Activated CD8-positive, alpha-beta memory T cell treated with anti-CD3 and anti-CD28 coated beads, Interleukin-2, amount 10 ng/mL, durations not matched to agents 7 days and 5 days (primary cell): ENCODE data around the gene PRKACG. TPM values are rescaled to one million over a fixed set of nuclear protein-coding genes. Genes with fewer than 3 reads are reported as not detected.
A peak's percentile ranks its signal among the peaks of the same experiment; 100 is the strongest.

Source experiments
- ATAC-seq: fragments of 150-1000 bp; cut with Tn5 transposase; one replicate; pipeline ENCODE4 v1.10.0; 2021; ENCODE audit warnings: moderate library complexity
- CTCF ChIA-PET: fragments of 350-600 bp; sonication (Branson Sonifier 250); formaldehyde crosslinking; loops from one replicate; lab custom pipeline; 2021; ENCODE audit warnings: antibody characterized with exemption; lab: Charles Lee
- DNase-seq: peaks from one replicate; pipeline ENCODE4 v3.0.0-alpha.2; 2020
- H3K27ac Mint-ChIP-seq: one replicate; pipeline ENCODE4 v1.8.0; 2021; ENCODE audit warnings: mild to moderate bottlenecking, mixed read lengths
- H3K27me3 Mint-ChIP-seq: one replicate; pipeline ENCODE4 v1.8.0; 2021; ENCODE audit warnings: mixed read lengths
- H3K36me3 Mint-ChIP-seq: one replicate; pipeline ENCODE4 v1.8.0; 2021; ENCODE audit warnings: mild to moderate bottlenecking, mixed read lengths
- H3K4me1 Mint-ChIP-seq: one replicate; pipeline ENCODE4 v1.8.0; 2021; ENCODE audit warnings: mixed read lengths
- H3K4me3 Mint-ChIP-seq: one replicate; pipeline ENCODE4 v1.8.0; 2021; ENCODE audit warnings: mild to moderate bottlenecking, moderate library complexity, mixed read lengths
- H3K9me3 Mint-ChIP-seq: one replicate; pipeline ENCODE4 v1.8.0; 2022; ENCODE audit warnings: low read depth, mixed read lengths
- total RNA-seq, 2 experiments: library from RNA; stranded (reverse); gene quantifications; one replicate each; pipeline ENCODE4 v1.2.3, GENCODE V29; 2021

Gene PRKACG
- total RNA-seq, 2 experiments from 2014 or later = not detected

- Mint-ChIP-seq H3K9me3 (no peaks in the 10 kb centered on the region), H3K4me3 (no peak overlapping the region), H3K36me3 (no peaks in the 10 kb centered on the region), H3K27ac (no peak overlapping the region), H3K27me3 (no peaks in the 10 kb centered on the region), H3K4me1 (peaks cover 32% of the 10 kb centered on the region)
- CTCF ChIA-PET = interaction anchor here (0.6 kb wide), 1 partner anchor 152 kb away, joined by 3 read pairs; no protein-coding TSS in a partner anchor
- ATAC-seq (no peak), DNase-seq (no peak)
These were observed 26.7 kb upstream of the PRKACG start for GRCh38 chr9:69040646-69041045.

- H3K4me3 Mint-ChIP-seq = peak overlapping the region; percentile 88
- peak overlapping the region; percentile 86 for H3K27ac Mint-ChIP-seq
- CTCF ChIA-PET = interaction anchor here (0.8 to 4.8 kb wide), 9 partner anchors 8 to 257 kb away, joined by 3 to 36 read pairs (median 18); a partner anchor contains a TSS
- peaks cover 16% of the 10 kb centered on the region for H3K4me1 Mint-ChIP-seq
- H3K27me3 Mint-ChIP-seq = no peaks in the 10 kb centered on the region
- H3K9me3 Mint-ChIP-seq = no peaks in the 10 kb centered on the region
- H3K36me3 Mint-ChIP-seq = no peaks in the 10 kb centered on the region
- no peak for DNase-seq
- no peak for ATAC-seq
These were observed 22.9 kb upstream of the PRKACG start for GRCh38 chr9:69036799-69037198.

- Mint-ChIP-seq H3K36me3 (no peaks in the 10 kb centered on the region), H3K4me1 (peaks cover 16% of the 10 kb centered on the region), H3K27me3 (no peaks in the 10 kb centered on the region), H3K27ac (peak overlapping the region; percentile 86), H3K9me3 (no peaks in the 10 kb centered on the region), H3K4me3 (peak overlapping the region; percentile 88)
- ATAC-seq = peak; percentile 24
- CTCF ChIA-PET = interaction anchor here (0.6 to 4.8 kb wide), 22 partner anchors 8 to 256 kb away, joined by 3 to 36 read pairs (median 6); a partner anchor contains a TSS
- no peak for DNase-seq
These were observed 22.4 kb upstream of the PRKACG start for GRCh38 chr9:69036309-69036708.

- peak; percentile 93 for ATAC-seq
- H3K27ac Mint-ChIP-seq = peak within 1 kb of the TSS; percentile 86
- peak within 1 kb of the TSS; percentile 88 for H3K4me3 Mint-ChIP-seq
These were observed 21.8 kb upstream of the PRKACG start, which contains the start of gene FXN for GRCh38 chr9:69035438-69036308. Gene FXN (plus strand): TSS chr9:69035752. CDS start chr9:69035783, 31 bp downstream.

GRCh38 chr9:69034071-69034470 lies 20.2 kb upstream of the PRKACG start:
- Mint-ChIP-seq H3K9me3 (peaks cover 3% of the 10 kb centered on the region), H3K27ac (no peak overlapping the region), H3K36me3 (peaks cover 9% of the 10 kb centered on the region), H3K27me3 (no peaks in the 10 kb centered on the region), H3K4me3 (no peak overlapping the region), H3K4me1 (peaks cover 34% of the 10 kb centered on the region)
- no peak for DNase-seq
- CTCF ChIA-PET = interaction anchor here (2.3 to 4.8 kb wide), 5 partner anchors 13 to 158 kb away, joined by 10 to 36 read pairs (median 23); no protein-coding TSS in a partner anchor
- ATAC-seq = no peak

More at GRCh38 chr9:69035438-69036308, 21.8 kb upstream of the PRKACG start, which contains the start of gene FXN:
- peaks cover 21% of the 10 kb centered on the region for H3K4me1 Mint-ChIP-seq
- CTCF ChIA-PET = interaction anchor here (0.6 to 4.8 kb wide), 30 partner anchors 9 to 255 kb away, joined by 3 to 36 read pairs (median 5); a partner anchor contains a TSS
- DNase-seq = peak; percentile 86
- H3K9me3 Mint-ChIP-seq = no peaks in the 10 kb centered on the region
- no peaks in the 10 kb centered on the region for H3K36me3 Mint-ChIP-seq
- H3K27me3 Mint-ChIP-seq = no peaks in the 10 kb centered on the region

GRCh38 chr9:69030851-69031645 lies 17.1 kb upstream of the PRKACG start:
- H3K27ac Mint-ChIP-seq = no peak overlapping the region
- H3K9me3 Mint-ChIP-seq = peaks cover 3% of the 10 kb centered on the region
- ATAC-seq (no peak), DNase-seq (no peak)
- no peaks in the 10 kb centered on the region for H3K27me3 Mint-ChIP-seq
- H3K4me3 Mint-ChIP-seq = no peak overlapping the region
- peaks cover 44% of the 10 kb centered on the region for H3K4me1 Mint-ChIP-seq
- H3K36me3 Mint-ChIP-seq = peaks cover 9% of the 10 kb centered on the region
- CTCF ChIA-PET = interaction anchor here (0.6 to 2.1 kb wide), 3 partner anchors 11 to 1571 kb away, joined by 3 to 8 read pairs (median 3); no protein-coding TSS in a partner anchor

GRCh38 chr9:69029535-69029934 lies 15.6 kb upstream of the PRKACG start:
- CTCF ChIA-PET = interaction anchor here (0.9 to 1.6 kb wide), 5 partner anchors 10 to 50 kb away, joined by 3 to 10 read pairs (median 3); no protein-coding TSS in a partner anchor
- Mint-ChIP-seq H3K27me3 (no peaks in the 10 kb centered on the region), H3K9me3 (peaks cover 3% of the 10 kb centered on the region), H3K36me3 (peaks cover 9% of the 10 kb centered on the region), H3K4me3 (no peak overlapping the region), H3K27ac (peak overlapping the region; percentile 24), H3K4me1 (peaks cover 41% of the 10 kb centered on the region)
- ATAC-seq (no peak), DNase-seq (no peak)

GRCh38 chr9:69028754-69029153 lies 14.8 kb upstream of the PRKACG start:
- Mint-ChIP-seq H3K4me1 (peaks cover 46% of the 10 kb centered on the region), H3K27me3 (no peaks in the 10 kb centered on the region), H3K36me3 (peaks cover 9% of the 10 kb centered on the region), H3K9me3 (peaks cover 3% of the 10 kb centered on the region), H3K27ac (peak overlapping the region; percentile 75), H3K4me3 (no peak overlapping the region)
- ATAC-seq (peak; percentile 54), DNase-seq (peak; percentile 74)
- CTCF ChIA-PET = interaction anchor here (1.0 to 1.6 kb wide), 8 partner anchors 9 to 82 kb away, joined by 3 to 10 read pairs (median 4); no protein-coding TSS in a partner anchor

GRCh38 chr9:69027355-69028097 lies 13.6 kb upstream of the PRKACG start:
- Mint-ChIP-seq H3K27ac (peak overlapping the region; percentile 44), H3K4me1 (peaks cover 51% of the 10 kb centered on the region), H3K27me3 (peaks cover 5% of the 10 kb centered on the region), H3K9me3 (peaks cover 3% of the 10 kb centered on the region), H3K36me3 (peaks cover 9% of the 10 kb centered on the region), H3K4me3 (no peak overlapping the region)
- CTCF ChIA-PET = interaction anchor here (1.0 to 1.6 kb wide), 8 partner anchors 8 to 169 kb away, joined by 3 to 10 read pairs (median 5); partner anchors contain the start of gene FXN
- ATAC-seq (peak; percentile 82), DNase-seq (peak; percentile 62)

GRCh38 chr9:69023650-69024049 lies 9.7 kb upstream of the PRKACG start:
- peaks cover 58% of the 10 kb centered on the region for H3K4me1 Mint-ChIP-seq
- ATAC-seq = no peak
- H3K27ac Mint-ChIP-seq = no peak overlapping the region

GRCh38 chr9:69020301-69021145 lies 6.6 kb upstream of the PRKACG start:
- H3K4me3 Mint-ChIP-seq = no peak overlapping the region
- ATAC-seq (no peak), DNase-seq (no peak)
- H3K36me3 Mint-ChIP-seq = no peaks in the 10 kb centered on the region
- H3K27ac Mint-ChIP-seq = peak overlapping the region; percentile 84
- H3K27me3 Mint-ChIP-seq = peaks cover 26% of the 10 kb centered on the region
- no peaks in the 10 kb centered on the region for H3K9me3 Mint-ChIP-seq
- CTCF ChIA-PET = interaction anchor here (0.8 to 2.8 kb wide), 7 partner anchors 8 to 173 kb away, joined by 3 to 23 read pairs (median 8); partner anchors contain the start of gene FXN
- peaks cover 41% of the 10 kb centered on the region for H3K4me1 Mint-ChIP-seq

More at GRCh38 chr9:69023650-69024049, 9.7 kb upstream of the PRKACG start:
- no peak for DNase-seq
- H3K4me3 Mint-ChIP-seq = no peak overlapping the region
- H3K36me3 Mint-ChIP-seq = no peaks in the 10 kb centered on the region
- H3K27me3 Mint-ChIP-seq = peaks cover 8% of the 10 kb centered on the region
- CTCF ChIA-PET = interaction anchor here (3.5 kb wide), 1 partner anchor 12 kb away, joined by 18 read pairs; the partner anchor contains the start of gene FXN
- no peaks in the 10 kb centered on the region for H3K9me3 Mint-ChIP-seq
